Tibial nerve (tissue), 3 donors: ENCODE measurements around the gene IRGQ.

Experiments used
- POLR2A ChIP-seq, 2 donors: fragments of 450-650 bp; IDR thresholded peaks; one replicate each; pipeline ENCODE4 v1.6.1; 2017; ENCODE audit warnings: antibody characterized with exemption in 2 of 2, mild to moderate bottlenecking in 2 of 2, moderate library complexity in 2 of 2
- TF ChIP-seq, protein P1 (sequence below), 5 experiments: fragments of 200-600 bp in 3 of 5; fragments of 450-650 bp in 2 of 5; sonication (generic) in 3 of 5; IDR thresholded peaks; one replicate each; pipeline ENCODE4 v1.5.1; 2016 to 2019; ENCODE audit warnings: antibody characterized with exemption in 5 of 5, mild to moderate bottlenecking in 3 of 5, moderate library complexity in 2 of 5

DNA sequence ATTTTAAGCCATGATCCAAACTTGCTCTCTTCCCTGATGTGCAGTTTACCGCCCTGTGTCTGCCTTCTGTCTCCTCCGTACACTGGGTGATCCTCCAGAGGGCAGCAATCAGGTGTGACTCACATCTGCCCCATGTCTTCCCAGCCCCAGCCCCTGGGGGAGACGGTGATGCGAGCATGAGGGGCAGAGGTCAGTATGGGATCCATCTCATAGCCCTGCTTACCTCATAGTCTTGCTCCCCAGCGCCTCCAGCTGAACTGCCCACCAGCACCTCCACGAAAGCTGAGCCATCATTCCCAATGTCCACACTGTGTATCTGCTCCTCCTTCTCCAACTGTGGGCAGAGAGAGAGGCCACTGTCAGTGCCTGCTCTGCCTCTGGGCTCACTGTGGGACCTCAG is 35.2 kb downstream of the IRGQ start:
- no peak for TF ChIP-seq POLR2A (IDR thresholded peaks at IDR 0.05)
- TF ChIP-seq, protein P1, sequence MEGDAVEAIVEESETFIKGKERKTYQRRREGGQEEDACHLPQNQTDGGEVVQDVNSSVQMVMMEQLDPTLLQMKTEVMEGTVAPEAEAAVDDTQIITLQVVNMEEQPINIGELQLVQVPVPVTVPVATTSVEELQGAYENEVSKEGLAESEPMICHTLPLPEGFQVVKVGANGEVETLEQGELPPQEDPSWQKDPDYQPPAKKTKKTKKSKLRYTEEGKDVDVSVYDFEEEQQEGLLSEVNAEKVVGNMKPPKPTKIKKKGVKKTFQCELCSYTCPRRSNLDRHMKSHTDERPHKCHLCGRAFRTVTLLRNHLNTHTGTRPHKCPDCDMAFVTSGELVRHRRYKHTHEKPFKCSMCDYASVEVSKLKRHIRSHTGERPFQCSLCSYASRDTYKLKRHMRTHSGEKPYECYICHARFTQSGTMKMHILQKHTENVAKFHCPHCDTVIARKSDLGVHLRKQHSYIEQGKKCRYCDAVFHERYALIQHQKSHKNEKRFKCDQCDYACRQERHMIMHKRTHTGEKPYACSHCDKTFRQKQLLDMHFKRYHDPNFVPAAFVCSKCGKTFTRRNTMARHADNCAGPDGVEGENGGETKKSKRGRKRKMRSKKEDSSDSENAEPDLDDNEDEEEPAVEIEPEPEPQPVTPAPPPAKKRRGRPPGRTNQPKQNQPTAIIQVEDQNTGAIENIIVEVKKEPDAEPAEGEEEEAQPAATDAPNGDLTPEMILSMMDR (IDR thresholded peaks at IDR 0.05) = no peak
